GM12864 (cell line): Measurements from ENCODE around the gene GALNTL6.

Source experiments
- DNase-seq: peaks from one replicate; pipeline ENCODE4 v3.0.0-alpha.2; 2011; ENCODE audit warnings: low read depth
- H3K4me3 ChIP-seq: 2 replicates; pipeline ENCODE4 v1.5.1; 2011; ENCODE audit warnings: mild to moderate bottlenecking, low read depth, low read length, control low read depth
- CTCF ChIP-seq: IDR thresholded peaks from 2 replicates; pipeline ENCODE4 v1.5.1; 2011; ENCODE audit warnings: low read depth, mild to moderate bottlenecking, moderate library complexity, low read length, control low read depth, inconsistent platforms; ENCODE audit errors: missing control alignments

GALNTL6 gene

DNA sequence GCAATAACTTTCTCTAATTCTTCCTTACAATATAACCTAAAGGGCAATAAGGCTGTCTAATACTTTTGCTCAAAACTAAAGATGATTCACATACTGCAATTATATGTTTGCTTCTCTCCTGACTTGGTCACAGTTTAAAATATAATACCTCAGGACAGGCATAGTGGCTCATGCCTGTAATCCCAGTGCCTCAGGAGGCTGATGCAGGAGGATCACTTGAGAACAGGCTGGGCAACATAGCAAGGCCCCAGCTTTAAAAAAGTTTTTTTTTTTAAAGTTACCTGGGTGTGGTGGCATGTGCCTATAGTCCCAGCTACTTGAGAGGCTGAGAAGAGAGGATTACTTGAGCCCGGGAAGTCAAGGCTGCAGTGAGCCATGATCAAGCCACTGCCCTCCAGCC lies 1125.7 kb downstream of the GALNTL6 start:
- no peak for TF ChIP-seq CTCF
- no peak for DNase-seq
- no peak overlapping the region for H3K4me3 ChIP-seq

- no peak for DNase-seq
- H3K4me3 ChIP-seq = no peak overlapping the region
These were observed 1129.6 kb downstream of the GALNTL6 start for GRCh38 chr4:172942840-172943239.

GRCh38 chr4:172945611-172946010 lies 1132.4 kb downstream of the GALNTL6 start:
- TF ChIP-seq CTCF = no peak
- H3K4me3 ChIP-seq = no peak overlapping the region

More at GRCh38 chr4:172942840-172943239, 1129.6 kb downstream of the GALNTL6 start:
- TF ChIP-seq CTCF = no peak

DNA sequence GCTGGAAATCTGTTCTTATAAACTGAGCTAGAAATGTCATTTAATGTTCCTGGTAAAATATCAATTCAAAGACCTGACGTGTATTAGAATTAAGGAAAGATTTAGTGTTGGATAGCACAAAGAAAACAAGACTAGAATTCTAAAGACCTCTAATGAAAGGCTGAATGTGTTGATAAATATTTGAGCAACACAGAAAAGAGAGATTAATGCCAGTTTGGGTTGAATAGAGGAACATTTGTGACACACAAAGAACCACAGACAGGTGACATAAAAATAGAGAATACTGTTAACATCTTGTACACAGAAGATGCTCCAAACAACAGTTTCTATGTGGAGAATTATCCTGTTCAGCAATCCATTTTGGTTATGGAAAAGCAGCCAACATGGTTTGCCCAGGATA lies 1133.3 kb downstream of the GALNTL6 start:
- no peak overlapping the region for H3K4me3 ChIP-seq
- TF ChIP-seq CTCF = no peak
- no peak for DNase-seq

More at GRCh38 chr4:172945611-172946010, 1132.4 kb downstream of the GALNTL6 start:
- no peak for DNase-seq

GRCh38 chr4:172947594-172947993 lies 1134.4 kb downstream of the GALNTL6 start:
- no peak overlapping the region for H3K4me3 ChIP-seq
- no peak for TF ChIP-seq CTCF
- DNase-seq = no peak

- H3K4me3 ChIP-seq = no peak overlapping the region
These were observed 1137.8 kb downstream of the GALNTL6 start for GRCh38 chr4:172950990-172951389.

More at GRCh38 chr4:172950990-172951389, 1137.8 kb downstream of the GALNTL6 start:
- DNase-seq = no peak
- TF ChIP-seq CTCF = no peak
